Liver (tissue), 9 donors: ENCODE results near the gene C8B. TPM values are rescaled to one million over a fixed set of nuclear protein-coding genes. Genes with fewer than 3 reads are reported as not detected.

ENCODE experiments used
- DNase-seq: peaks from one replicate; pipeline ENCODE4 v3.0.0-alpha.2; 2017; ENCODE audit warnings: low spot score
- H3K27ac ChIP-seq, 2 donors: one replicate each; pipeline ENCODE4 v1.7.0; 2013; ENCODE audit warnings: inconsistent platforms in 2 of 2, low read length in 2 of 2, control low read depth in 1 of 2, low read depth in 1 of 2, mild to moderate bottlenecking in 1 of 2
- H3K27me3 ChIP-seq, 4 donors: one replicate each; pipeline versions ENCODE4 v1.6.1 to v1.7.0; 2013; ENCODE audit warnings: low read length in 3 of 4, inconsistent platforms in 1 of 4, mild to moderate bottlenecking in 1 of 4, moderate library complexity in 1 of 4; ENCODE audit not compliant: control insufficient read depth in 4 of 4, insufficient read depth in 4 of 4
- H3K36me3 ChIP-seq, 4 donors: one replicate each; pipeline versions ENCODE4 v1.6.1 to v1.7.0; 2013; ENCODE audit warnings: low read length in 3 of 4, mild to moderate bottlenecking in 3 of 4, low read depth in 1 of 4, moderate library complexity in 1 of 4; ENCODE audit not compliant: control insufficient read depth in 4 of 4, insufficient read depth in 3 of 4
- H3K4me1 ChIP-seq, 4 donors: one replicate each; pipeline versions ENCODE4 v1.6.1 to v1.7.0; 2013; ENCODE audit warnings: low read length in 3 of 4, mild to moderate bottlenecking in 3 of 4, moderate library complexity in 1 of 4; ENCODE audit not compliant: control insufficient read depth in 4 of 4, insufficient read depth in 4 of 4
- H3K4me3 ChIP-seq, 3 donors: one replicate each; pipeline versions ENCODE4 v1.6.1 to v1.7.0; 2013; ENCODE audit warnings: low read length in 3 of 3, control low read depth in 1 of 3, low read depth in 1 of 3, mild to moderate bottlenecking in 1 of 3
- H3K9ac ChIP-seq, 2 donors: one replicate each; pipeline ENCODE4 v1.7.0; 2013; ENCODE audit warnings: low read length in 2 of 2, mild to moderate bottlenecking in 2 of 2, moderate library complexity in 2 of 2, control low read depth in 1 of 2, low read depth in 1 of 2
- H3K9me3 ChIP-seq, 4 donors: one replicate each; pipeline versions ENCODE4 v1.6.1 to v1.7.0; 2013; ENCODE audit warnings: low read length in 3 of 4; ENCODE audit not compliant: control insufficient read depth in 4 of 4
- ATF3 ChIP-seq: IDR thresholded peaks from 2 replicates; pipeline ENCODE4 v1.6.1; 2016; ENCODE audit warnings: antibody characterized with exemption
- CTCF ChIP-seq: fragments of 150-350 bp; IDR thresholded peaks from 2 replicates; pipeline ENCODE4 v1.5.1; 2017; ENCODE audit warnings: improper control_type of control experiment, low read depth, low read length; ENCODE audit not compliant: missing input control
- EGR1 ChIP-seq, 2 donors: IDR thresholded peaks; 2 replicates each; pipeline ENCODE4 v1.6.1; 2016 to 2018; ENCODE audit warnings: antibody characterized with exemption in 2 of 2, low read depth in 2 of 2
- FOXA1 ChIP-seq: IDR thresholded peaks from 2 replicates; pipeline ENCODE4 v1.6.1; 2016; ENCODE audit warnings: antibody characterized with exemption
- FOXA2 ChIP-seq: IDR thresholded peaks from 2 replicates; pipeline ENCODE4 v1.6.1; 2016; ENCODE audit warnings: antibody characterized with exemption
- GABPA ChIP-seq, 2 donors: IDR thresholded peaks in 1 of 2; conservative IDR thresholded peaks in 1 of 2; 2 replicates each; pipeline ENCODE4 v1.6.1; 2016; ENCODE audit warnings: antibody characterized with exemption in 2 of 2, mild to moderate bottlenecking in 1 of 2, moderate library complexity in 1 of 2
- HNF4A ChIP-seq, 2 donors: conservative IDR thresholded peaks; 2 replicates each; pipeline ENCODE4 v1.6.1; 2016; ENCODE audit warnings: antibody characterized with exemption in 2 of 2, mild to moderate bottlenecking in 2 of 2
- HNF4G ChIP-seq: IDR thresholded peaks from 2 replicates; pipeline ENCODE4 v1.6.1; 2016; ENCODE audit warnings: antibody characterized with exemption
- JUND ChIP-seq, 2 donors: IDR thresholded peaks; 2 replicates each; pipeline ENCODE4 v1.6.1; 2016; ENCODE audit warnings: antibody characterized with exemption in 2 of 2
- MAX ChIP-seq: IDR thresholded peaks from 2 replicates; pipeline ENCODE4 v1.6.1; 2016; ENCODE audit warnings: antibody characterized with exemption
- NR2F2 ChIP-seq: IDR thresholded peaks from 2 replicates; pipeline ENCODE4 v1.6.1; 2016; ENCODE audit warnings: antibody characterized with exemption
- RAD21 ChIP-seq, 2 donors: IDR thresholded peaks; 2 replicates each; pipeline ENCODE4 v1.6.1; 2016; ENCODE audit warnings: antibody characterized with exemption in 2 of 2, mild to moderate bottlenecking in 2 of 2
- RXRA ChIP-seq, 2 donors: IDR thresholded peaks; 2 replicates each; pipeline ENCODE4 v1.6.1; 2017 to 2018; ENCODE audit warnings: antibody characterized with exemption in 2 of 2, mild to moderate bottlenecking in 1 of 2
- SP1 ChIP-seq: IDR thresholded peaks from 2 replicates; pipeline ENCODE4 v1.6.1; 2018; ENCODE audit warnings: antibody characterized with exemption, mild to moderate bottlenecking
- TAF1 ChIP-seq: conservative IDR thresholded peaks from 2 replicates; pipeline ENCODE4 v1.6.1; 2016; ENCODE audit warnings: antibody characterized with exemption, mild to moderate bottlenecking
- YY1 ChIP-seq: IDR thresholded peaks from 2 replicates; pipeline ENCODE4 v1.6.1; 2016; ENCODE audit warnings: antibody characterized with exemption, mild to moderate bottlenecking
- ZBTB33 ChIP-seq: IDR thresholded peaks from 2 replicates; pipeline ENCODE4 v1.6.1; 2016; ENCODE audit warnings: antibody characterized with exemption
- WGBS: extraction: QIAGEN DNeasy Blood & Tissue Kit; methylation state at CpG from one replicate; pipeline ENCODE4 v1.1.7; 2013; 5-methylcytosine and 5-hydroxymethylcytosine counted together
- polyA plus RNA-seq, 2 donors: library from polyadenylated mRNA; stranded (reverse) in 1 of 2; unstranded in 1 of 2; fragments of 200-250 nt in 1 of 2; fragments of >200 nt in 1 of 2; fragmentation: Nextera tagmentation in 1 of 2; extraction: Ambion mirVana in 1 of 2; gene quantifications; one replicate each; pipeline versions ENCODE4 v1.2.1 to v1.2.3, GENCODE V29; 2013 to 2015
- total RNA-seq, 2 donors: library from RNA; depleted of rRNA; stranded (reverse); fragments of >200 nt; gene quantifications; one replicate each; pipeline ENCODE4 v1.2.3, GENCODE V29; 2014
- TF ChIP-seq, protein P1 (sequence below): IDR thresholded peaks from 2 replicates; pipeline ENCODE4 v1.6.1; 2016; ENCODE audit warnings: antibody characterized with exemption, mild to moderate bottlenecking
- donor health status: healthy.
- donor health status: healthy.
- donor health status: healthy.
- donor health status: healthy.
- donor health status: healthy.

Gene C8B
- total and polyA plus RNA-seq, 4 donors, result 151 to 703 (median 356) TPM

- Histone ChIP-seq H3K4me1 (peaks cover 25 to 78% (median 34%) of the 10 kb centered on the region in 4 donors), H3K4me3 (no peak overlapping the region), H3K9me3 (no peaks in the 10 kb centered on the region), H3K27me3 (no peaks in the 10 kb centered on the region), H3K36me3 (peaks cover 0 to 5% (median 0%) of the 10 kb centered on the region in 4 donors), H3K27ac (peak overlapping the region; percentile 91 to 95), H3K9ac (peak overlapping the region in 1 of 2 donors; percentile 83)
- WGBS, result 35% methylated on average over 1 of the region's 1 CpG
- DNase-seq, result no peak
- peak; percentile 73 for TF ChIP-seq MAX
- TF ChIP-seq HNF4G, result peak; percentile 97
- TF ChIP-seq RXRA (IDR thresholded peaks at IDR 0.05), result peak; percentile 93
- TF ChIP-seq EGR1 (IDR thresholded peaks at IDR 0.05; ENCODE audit: low read depth in 2 of 2), result peak; percentile 52 to 77
- TF ChIP-seq HNF4A (conservative IDR thresholded peaks at IDR 0.05), result peak; percentile 99 to 100
- no peak for TF ChIP-seq CTCF
- peak; percentile 94 for TF ChIP-seq ZBTB33
- peak; percentile 94 for TF ChIP-seq YY1
- peak; percentile 71 for TF ChIP-seq FOXA1
- TF ChIP-seq RAD21 (IDR thresholded peaks at IDR 0.05), result peak; percentile 64 to 67
- TF ChIP-seq FOXA2, result peak; percentile 37
- TF ChIP-seq TAF1, result peak; percentile 62
- TF ChIP-seq, protein P1, sequence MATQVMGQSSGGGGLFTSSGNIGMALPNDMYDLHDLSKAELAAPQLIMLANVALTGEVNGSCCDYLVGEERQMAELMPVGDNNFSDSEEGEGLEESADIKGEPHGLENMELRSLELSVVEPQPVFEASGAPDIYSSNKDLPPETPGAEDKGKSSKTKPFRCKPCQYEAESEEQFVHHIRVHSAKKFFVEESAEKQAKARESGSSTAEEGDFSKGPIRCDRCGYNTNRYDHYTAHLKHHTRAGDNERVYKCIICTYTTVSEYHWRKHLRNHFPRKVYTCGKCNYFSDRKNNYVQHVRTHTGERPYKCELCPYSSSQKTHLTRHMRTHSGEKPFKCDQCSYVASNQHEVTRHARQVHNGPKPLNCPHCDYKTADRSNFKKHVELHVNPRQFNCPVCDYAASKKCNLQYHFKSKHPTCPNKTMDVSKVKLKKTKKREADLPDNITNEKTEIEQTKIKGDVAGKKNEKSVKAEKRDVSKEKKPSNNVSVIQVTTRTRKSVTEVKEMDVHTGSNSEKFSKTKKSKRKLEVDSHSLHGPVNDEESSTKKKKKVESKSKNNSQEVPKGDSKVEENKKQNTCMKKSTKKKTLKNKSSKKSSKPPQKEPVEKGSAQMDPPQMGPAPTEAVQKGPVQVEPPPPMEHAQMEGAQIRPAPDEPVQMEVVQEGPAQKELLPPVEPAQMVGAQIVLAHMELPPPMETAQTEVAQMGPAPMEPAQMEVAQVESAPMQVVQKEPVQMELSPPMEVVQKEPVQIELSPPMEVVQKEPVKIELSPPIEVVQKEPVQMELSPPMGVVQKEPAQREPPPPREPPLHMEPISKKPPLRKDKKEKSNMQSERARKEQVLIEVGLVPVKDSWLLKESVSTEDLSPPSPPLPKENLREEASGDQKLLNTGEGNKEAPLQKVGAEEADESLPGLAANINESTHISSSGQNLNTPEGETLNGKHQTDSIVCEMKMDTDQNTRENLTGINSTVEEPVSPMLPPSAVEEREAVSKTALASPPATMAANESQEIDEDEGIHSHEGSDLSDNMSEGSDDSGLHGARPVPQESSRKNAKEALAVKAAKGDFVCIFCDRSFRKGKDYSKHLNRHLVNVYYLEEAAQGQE, result peak; percentile 62
- peak in 1 of 2 donors; percentile 16 for TF ChIP-seq GABPA (IDR thresholded peaks at IDR 0.05 in 1 of 2, conservative IDR thresholded peaks at IDR 0.05 in 1 of 2)
- TF ChIP-seq JUND (IDR thresholded peaks at IDR 0.05), result peak; percentile 89
- TF ChIP-seq ATF3, result peak; percentile 67
- peak; percentile 99 for TF ChIP-seq SP1
- TF ChIP-seq NR2F2, result peak; percentile 76
Measured at GRCh38 chr1:56908619-56909221, 57.1 kb downstream of the C8B start.
